ENCODE data around the gene F8A3.
"Not testable (repeated sequence)": the region's sequence is repeated elsewhere in the genome, so short reads cannot be mapped to it uniquely, and the experiment has no call there.

- TF ChIP-seq, protein P1, sequence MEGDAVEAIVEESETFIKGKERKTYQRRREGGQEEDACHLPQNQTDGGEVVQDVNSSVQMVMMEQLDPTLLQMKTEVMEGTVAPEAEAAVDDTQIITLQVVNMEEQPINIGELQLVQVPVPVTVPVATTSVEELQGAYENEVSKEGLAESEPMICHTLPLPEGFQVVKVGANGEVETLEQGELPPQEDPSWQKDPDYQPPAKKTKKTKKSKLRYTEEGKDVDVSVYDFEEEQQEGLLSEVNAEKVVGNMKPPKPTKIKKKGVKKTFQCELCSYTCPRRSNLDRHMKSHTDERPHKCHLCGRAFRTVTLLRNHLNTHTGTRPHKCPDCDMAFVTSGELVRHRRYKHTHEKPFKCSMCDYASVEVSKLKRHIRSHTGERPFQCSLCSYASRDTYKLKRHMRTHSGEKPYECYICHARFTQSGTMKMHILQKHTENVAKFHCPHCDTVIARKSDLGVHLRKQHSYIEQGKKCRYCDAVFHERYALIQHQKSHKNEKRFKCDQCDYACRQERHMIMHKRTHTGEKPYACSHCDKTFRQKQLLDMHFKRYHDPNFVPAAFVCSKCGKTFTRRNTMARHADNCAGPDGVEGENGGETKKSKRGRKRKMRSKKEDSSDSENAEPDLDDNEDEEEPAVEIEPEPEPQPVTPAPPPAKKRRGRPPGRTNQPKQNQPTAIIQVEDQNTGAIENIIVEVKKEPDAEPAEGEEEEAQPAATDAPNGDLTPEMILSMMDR (IDR thresholded peaks at IDR 0.05; ENCODE audit: low read depth, low read length): not testable (repeated sequence)
- TF ChIP-seq POLR2A (IDR thresholded peaks at IDR 0.05; ENCODE audit: extremely low read depth, insufficient read length); MYC (IDR thresholded peaks at IDR 0.05; ENCODE audit: low read depth, low read length): not testable (repeated sequence)
These were observed at the start of gene F8A3 for GRCh38 chrX:155458471-155458870.

Data from NB4 (cell line).